PFSK-1 (cell line): Measurements from ENCODE around the gene GLIPR2.

Experiments
- POLR2AphosphoS5 ChIP-seq: IDR thresholded peaks from 2 replicates; pipeline ENCODE4 v1.6.1; 2012; ENCODE audit warnings: low read depth, mild to moderate bottlenecking, control low read depth, low read length, moderate library complexity
- REST ChIP-seq, 2 experiments: IDR thresholded peaks; 2 replicates each; pipeline versions ENCODE4 v1.6.1 to v1.8.0; 2011 to 2012; ENCODE audit warnings: low read depth in 2 of 2, low read length in 2 of 2, control low read depth in 1 of 2, inconsistent platforms in 1 of 2, mild to moderate bottlenecking in 1 of 2, moderate library complexity in 1 of 2; ENCODE audit not compliant: insufficient read depth in 1 of 2

GRCh38 chr9:36125062-36125855, 11.3 kb upstream of the GLIPR2 start:
- TF ChIP-seq REST (IDR thresholded peaks at IDR 0.05; ENCODE audit: insufficient read depth in 1 of 2, low read depth in 2 of 2, low read length in 2 of 2) (no peak), POLR2AphosphoS5 (no peak)
